Common myeloid progenitor, CD34-positive (primary cell): Measurements from ENCODE around the gene TMEM178A.

Experiments used
- CTCF ChIA-PET: fragments of 350-600 bp; sonication (Branson Sonifier 250); formaldehyde crosslinking; loops from one replicate; lab custom pipeline; 2021; ENCODE audit warnings: antibody characterized with exemption; lab: Charles Lee
- POLR2A ChIA-PET: fragments of 350-600 bp; sonication (Branson Sonifier 250); formaldehyde crosslinking; loops from one replicate; lab custom pipeline; 2021; ENCODE audit warnings: antibody characterized with exemption; lab: Charles Lee
- DNase-seq, 3 donors: peaks; one replicate each; pipeline versions ENCODE4 v3.0.0 to v3.0.0-alpha.2; 2013
- H3K27ac ChIP-seq, 2 experiments: 1 replicate in 1 of 2; 2 replicates in 1 of 2; pipeline ENCODE4 v1.7.0; 2013; ENCODE audit warnings: inconsistent platforms in 2 of 2, low read length in 2 of 2, mild to moderate bottlenecking in 2 of 2, low read depth in 1 of 2, moderate library complexity in 1 of 2; ENCODE audit not compliant: severe bottlenecking in 2 of 2, insufficient read depth in 1 of 2, poor library complexity in 1 of 2
- H3K27me3 ChIP-seq, 5 experiments: replicated peaks in 2 of 5; 1 replicate in 3 of 5; 2 replicates in 2 of 5; pipeline versions ENCODE4 v1.6.1 to v1.7.0; 2013; ENCODE audit warnings: low read length in 4 of 5, mild to moderate bottlenecking in 2 of 5, moderate library complexity in 2 of 5, inconsistent platforms in 1 of 5; ENCODE audit not compliant: insufficient read depth in 5 of 5, control insufficient read depth in 4 of 5
- H3K36me3 ChIP-seq, 4 experiments: 1 replicate in 2 of 4; 2 replicates in 2 of 4; pipeline versions ENCODE4 v1.6.1 to v1.7.0; 2013; ENCODE audit warnings: low read length in 3 of 4, control low read depth in 1 of 4, mild to moderate bottlenecking in 1 of 4; ENCODE audit not compliant: control insufficient read depth in 4 of 4, insufficient read depth in 4 of 4
- H3K4me1 ChIP-seq, 4 experiments: 1 replicate in 3 of 4; 2 replicates in 1 of 4; pipeline versions ENCODE4 v1.6.1 to v1.7.1; 2013; ENCODE audit warnings: low read length in 3 of 4, mild to moderate bottlenecking in 3 of 4, control low read depth in 1 of 4, inconsistent platforms in 1 of 4, moderate library complexity in 1 of 4; ENCODE audit not compliant: control insufficient read depth in 4 of 4, insufficient read depth in 4 of 4; ENCODE audit errors: control extremely low read depth in 1 of 4
- H3K4me3 ChIP-seq, 7 experiments: 1 replicate in 4 of 7; 2 replicates in 3 of 7; pipeline versions ENCODE4 v1.5.1 to v1.7.0; 2013; ENCODE audit warnings: mild to moderate bottlenecking in 7 of 7, low read length in 6 of 7, moderate library complexity in 6 of 7, inconsistent platforms in 2 of 7, low read depth in 2 of 7, control low read depth in 1 of 7; ENCODE audit not compliant: insufficient read depth in 4 of 7, control insufficient read depth in 1 of 7; ENCODE audit errors: extremely low read depth in 1 of 7
- H3K9me3 ChIP-seq, 5 experiments: 1 replicate in 4 of 5; 2 replicates in 1 of 5; pipeline versions ENCODE4 v1.6.1 to v1.7.1; 2013; ENCODE audit warnings: low read length in 4 of 5, mild to moderate bottlenecking in 2 of 5, inconsistent platforms in 1 of 5, low read depth in 1 of 5, moderate library complexity in 1 of 5; ENCODE audit not compliant: control insufficient read depth in 4 of 5, insufficient read depth in 2 of 5; ENCODE audit errors: control extremely low read depth in 1 of 5
- WGBS: methylation state at CpG from one replicate; pipeline ENCODE4 v1.1.5; 2013; ENCODE audit not compliant: insufficient coverage; 5-methylcytosine and 5-hydroxymethylcytosine counted together

The TMEM178A gene

DNA sequence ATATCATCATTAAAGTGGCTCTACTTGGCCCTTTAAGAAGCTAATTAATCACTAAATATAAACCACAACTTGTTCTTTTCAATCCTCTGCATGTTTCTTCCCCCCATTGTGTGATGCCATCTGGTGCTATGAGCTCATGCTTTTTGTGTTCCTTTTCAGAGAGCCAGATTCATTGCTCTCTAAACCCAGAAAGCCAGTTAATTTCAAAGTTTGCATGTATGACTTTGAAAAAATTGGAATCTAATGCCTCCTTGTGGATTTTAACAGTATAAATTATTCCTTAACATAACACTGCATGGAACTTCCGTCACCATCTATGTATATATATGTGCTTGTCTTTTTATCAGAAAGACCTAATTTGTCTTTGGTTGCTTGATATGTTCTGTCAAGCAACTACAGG is 31.1 kb downstream of the TMEM178A start:
- POLR2A ChIA-PET, result no interaction called here
- Histone ChIP-seq H3K36me3 (no peaks in the 10 kb centered on the region), H3K4me3 (no peak overlapping the region), H3K4me1 (no peaks in the 10 kb centered on the region), H3K27me3 (peaks cover 0 to 2% (median 0%) of the 10 kb centered on the region in 5 experiments), H3K27ac (no peak overlapping the region), H3K9me3 (peaks cover 0 to 18% (median 5%) of the 10 kb centered on the region in 5 experiments)
- peak; percentile 22 to 52 (median 46) for DNase-seq
- WGBS, result no CpG with 5 or more reads among the region's 1 CpG
- CTCF ChIA-PET, result interaction anchor here (0.7 to 5.9 kb wide), 25 partner anchors 9 to 335 kb away, joined by 3 to 115 read pairs (median 3); no protein-coding TSS in a partner anchor

DNA sequence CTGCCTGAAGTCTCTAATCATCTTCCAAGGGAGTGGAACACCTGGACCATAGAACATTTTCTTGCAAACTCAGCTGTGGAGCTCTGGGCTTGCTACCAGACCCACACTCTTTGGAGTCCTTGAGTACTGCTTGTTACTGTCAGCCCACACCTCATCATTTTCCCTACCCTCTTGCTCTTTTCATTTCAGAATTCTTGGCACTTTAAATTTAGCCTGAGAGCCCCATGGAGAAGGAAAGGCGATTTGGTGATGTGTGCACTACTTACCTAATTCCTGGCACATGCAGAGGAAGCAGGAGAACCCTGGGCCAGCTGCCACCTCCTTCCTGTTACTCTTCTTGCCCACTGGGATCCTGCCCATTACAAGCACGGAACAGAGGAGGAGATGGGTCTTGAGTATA is 31.7 kb downstream of the TMEM178A start:
- no peak overlapping the region for H3K27ac ChIP-seq
- no peak for DNase-seq
- ChIA-PET POLR2A (interaction anchor here (0.5 kb wide), 1 partner anchor 97 kb away, joined by 3 read pairs; no protein-coding TSS in a partner anchor), CTCF (interaction anchor here (0.7 to 5.9 kb wide), 19 partner anchors 12 to 468 kb away, joined by 3 to 115 read pairs (median 4); no protein-coding TSS in a partner anchor)
- 80% methylated on average over 1 of the region's 2 CpGs for WGBS
- H3K4me1 ChIP-seq, result no peaks in the 10 kb centered on the region
- no peak overlapping the region for H3K4me3 ChIP-seq
- peaks cover 0 to 23% (median 5%) of the 10 kb centered on the region in 5 experiments for H3K9me3 ChIP-seq
- peaks cover 0 to 2% (median 0%) of the 10 kb centered on the region in 5 experiments for H3K27me3 ChIP-seq
- H3K36me3 ChIP-seq, result no peaks in the 10 kb centered on the region

GRCh38 chr2:39701137-39701536 is 35.4 kb downstream of the TMEM178A start:
- WGBS, result 100% methylated on average over 1 of the region's 1 CpG
- ChIA-PET CTCF (interaction anchor here (1.0 to 1.5 kb wide), 2 partner anchors 107 to 322 kb away, joined by 3 to 8 read pairs; no protein-coding TSS in a partner anchor), POLR2A (no interaction called here)
- Histone ChIP-seq H3K4me1 (peaks cover 0 to 6% (median 1%) of the 10 kb centered on the region in 4 experiments), H3K4me3 (no peak overlapping the region), H3K27ac (no peak overlapping the region), H3K27me3 (peaks cover 0 to 2% (median 0%) of the 10 kb centered on the region in 5 experiments), H3K9me3 (peaks cover 0 to 27% (median 5%) of the 10 kb centered on the region in 5 experiments), H3K36me3 (no peaks in the 10 kb centered on the region)
- DNase-seq, result peak in 2 of 3 donors; percentile 17 to 42

GRCh38 chr2:39703181-39703872 is 37.6 kb downstream of the TMEM178A start:
- Histone ChIP-seq H3K36me3 (no peaks in the 10 kb centered on the region), H3K4me1 (peaks cover 0 to 12% (median 3%) of the 10 kb centered on the region in 4 experiments), H3K27me3 (no peaks in the 10 kb centered on the region), H3K4me3 (no peak overlapping the region), H3K27ac (no peak overlapping the region), H3K9me3 (peaks cover 0 to 27% (median 5%) of the 10 kb centered on the region in 5 experiments)
- CTCF ChIA-PET, result interaction anchor here (0.7 to 1.5 kb wide), 4 partner anchors 15 to 468 kb away, joined by 3 to 4 read pairs (median 4); no protein-coding TSS in a partner anchor
- DNase-seq, result no peak
- WGBS, result no CpG with 5 or more reads among the region's 3 CpGs
- POLR2A ChIA-PET, result no interaction called here

DNA sequence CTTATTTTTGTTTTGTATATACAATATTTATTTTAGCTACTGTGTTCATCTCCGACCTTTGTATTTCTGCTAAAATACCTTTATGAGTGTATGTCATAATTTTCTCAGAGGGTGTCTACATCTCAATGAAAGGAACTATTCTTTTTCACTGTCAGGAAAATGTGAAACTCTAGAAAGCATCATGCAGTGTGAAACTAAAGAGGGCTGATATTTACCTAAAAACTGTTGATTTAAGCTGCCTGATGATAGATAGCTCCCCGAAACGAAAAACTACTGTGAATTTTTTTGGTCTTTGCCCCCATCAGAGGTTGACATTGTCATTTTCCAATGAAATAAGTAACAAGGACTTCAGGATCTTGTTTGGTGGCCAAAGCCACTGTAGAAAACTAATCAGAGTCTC is 38.8 kb downstream of the TMEM178A start:
- H3K27ac ChIP-seq, result no peak overlapping the region
- CTCF ChIA-PET, result interaction anchor here (0.8 to 2.9 kb wide), 3 partner anchors 24 to 112 kb away, joined by 3 to 9 read pairs (median 3); no protein-coding TSS in a partner anchor
- H3K27me3 ChIP-seq, result no peaks in the 10 kb centered on the region
- POLR2A ChIA-PET, result no interaction called here
- DNase-seq, result no peak
- no peak overlapping the region for H3K4me3 ChIP-seq
- no peaks in the 10 kb centered on the region for H3K36me3 ChIP-seq
- H3K4me1 ChIP-seq, result peaks cover 0 to 12% (median 3%) of the 10 kb centered on the region in 4 experiments
- H3K9me3 ChIP-seq, result peaks cover 0 to 27% (median 5%) of the 10 kb centered on the region in 5 experiments
- 95% methylated on average over 2 of the region's 3 CpGs for whole genome bisulfite sequencing

- H3K4me1 ChIP-seq, result peaks cover 0 to 12% (median 3%) of the 10 kb centered on the region in 4 experiments
- DNase-seq, result no peak
- no peak overlapping the region for H3K4me3 ChIP-seq
- 93% methylated on average over 3 of the region's 4 CpGs for WGBS
- H3K36me3 ChIP-seq, result no peaks in the 10 kb centered on the region
- peaks cover 0 to 21% (median 5%) of the 10 kb centered on the region in 5 experiments for H3K9me3 ChIP-seq
- CTCF ChIA-PET, result interaction anchor here (0.8 to 2.9 kb wide), 3 partner anchors 9 to 113 kb away, joined by 3 to 9 read pairs (median 4); no protein-coding TSS in a partner anchor
- H3K27me3 ChIP-seq, result no peaks in the 10 kb centered on the region
- no peak overlapping the region for H3K27ac ChIP-seq
- POLR2A ChIA-PET, result no interaction called here
These were observed 39.9 kb downstream of the TMEM178A start for GRCh38 chr2:39705638-39706037.
